GM13976 (cell line): ENCODE results near the gene ERC2.

ENCODE experiments used
- DNase-seq: peaks from one replicate; pipeline ENCODE4 v3.0.0; 2012; ENCODE audit warnings: low spot score
- in situ Hi-C: fragments of 300-500 bp; cut with MboI; formaldehyde crosslinking; loops from one replicate; pipeline ENCODE4 v1.12.0; 2022; ENCODE audit warnings: low sequenced_read_pairs, mixed read lengths, inconsistent platforms; ENCODE audit not compliant: unreplicated experiment
- TF ChIP-seq, protein P1 (sequence below): IDR thresholded peaks from 2 replicates; pipeline ENCODE4 v1.5.1; 2012; ENCODE audit warnings: borderline replicate concordance, mild to moderate bottlenecking; ENCODE audit not compliant: insufficient read depth; ENCODE audit errors: extremely low read depth, missing control alignments, control extremely low read depth

ERC2 gene

DNA sequence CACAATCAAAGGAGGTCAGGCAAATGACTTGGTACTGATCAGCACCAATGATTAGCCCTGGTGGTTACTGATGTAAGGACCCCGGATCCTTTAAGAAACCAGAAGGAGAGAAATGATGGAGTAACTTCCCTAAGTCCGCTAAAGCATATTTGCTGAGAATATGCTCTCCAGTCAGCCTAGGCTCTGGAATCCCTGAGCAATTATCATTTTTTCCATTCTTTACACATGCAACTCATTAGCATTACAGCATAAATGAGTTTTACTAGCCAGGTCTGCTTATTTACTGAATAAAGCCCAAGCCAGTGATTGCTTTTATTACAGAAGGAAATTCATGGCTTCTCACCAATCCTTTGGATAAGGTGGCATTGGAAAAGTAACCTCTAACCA, 842.0 kb downstream of the ERC2 start:
- DNase-seq: no peak
- TF ChIP-seq, protein P1, sequence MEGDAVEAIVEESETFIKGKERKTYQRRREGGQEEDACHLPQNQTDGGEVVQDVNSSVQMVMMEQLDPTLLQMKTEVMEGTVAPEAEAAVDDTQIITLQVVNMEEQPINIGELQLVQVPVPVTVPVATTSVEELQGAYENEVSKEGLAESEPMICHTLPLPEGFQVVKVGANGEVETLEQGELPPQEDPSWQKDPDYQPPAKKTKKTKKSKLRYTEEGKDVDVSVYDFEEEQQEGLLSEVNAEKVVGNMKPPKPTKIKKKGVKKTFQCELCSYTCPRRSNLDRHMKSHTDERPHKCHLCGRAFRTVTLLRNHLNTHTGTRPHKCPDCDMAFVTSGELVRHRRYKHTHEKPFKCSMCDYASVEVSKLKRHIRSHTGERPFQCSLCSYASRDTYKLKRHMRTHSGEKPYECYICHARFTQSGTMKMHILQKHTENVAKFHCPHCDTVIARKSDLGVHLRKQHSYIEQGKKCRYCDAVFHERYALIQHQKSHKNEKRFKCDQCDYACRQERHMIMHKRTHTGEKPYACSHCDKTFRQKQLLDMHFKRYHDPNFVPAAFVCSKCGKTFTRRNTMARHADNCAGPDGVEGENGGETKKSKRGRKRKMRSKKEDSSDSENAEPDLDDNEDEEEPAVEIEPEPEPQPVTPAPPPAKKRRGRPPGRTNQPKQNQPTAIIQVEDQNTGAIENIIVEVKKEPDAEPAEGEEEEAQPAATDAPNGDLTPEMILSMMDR: no peak
- in situ Hi-C loops: no loop called here

DNA sequence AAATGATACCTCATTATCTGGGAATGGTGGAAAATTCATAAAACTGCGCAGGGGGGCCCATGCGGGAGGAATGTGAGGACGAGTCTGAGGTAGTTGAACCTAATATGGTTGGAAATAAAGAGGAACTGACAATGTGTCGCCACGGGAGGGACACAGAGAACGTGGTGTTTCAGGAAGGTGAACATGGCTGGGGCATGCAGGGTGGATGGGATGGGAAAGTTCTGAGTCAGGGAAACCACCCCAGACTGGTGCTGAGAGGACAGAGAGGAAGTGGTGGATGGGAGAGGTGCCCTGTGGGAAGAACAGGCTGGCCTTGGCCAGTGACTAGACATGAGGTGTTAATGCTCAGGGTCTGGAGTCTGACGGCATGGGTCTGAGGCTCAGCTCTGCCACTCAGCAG, 844.0 kb downstream of the ERC2 start:
- in situ Hi-C loops: no loop called here
- TF ChIP-seq, protein P1: no peak
- no peak for DNase-seq

DNA sequence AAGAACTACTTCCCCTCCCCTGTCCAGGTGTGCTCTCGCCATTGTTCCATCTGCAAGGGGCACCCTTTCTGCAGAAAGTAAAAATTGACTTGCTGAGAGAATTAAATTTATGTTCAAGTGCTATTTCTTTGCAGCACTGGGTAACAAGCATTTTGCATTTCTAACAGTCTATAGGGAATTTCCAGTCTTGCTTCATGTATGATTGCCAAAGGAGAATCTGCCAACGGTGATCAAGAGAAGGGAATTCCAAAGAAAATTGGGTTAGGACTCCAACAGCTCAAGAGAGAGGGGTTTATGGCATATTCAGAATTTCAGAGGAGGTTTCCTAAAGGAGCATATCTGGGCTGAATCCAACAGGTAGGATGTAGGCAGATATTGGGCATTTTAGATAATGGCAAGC, 844.5 kb downstream of the ERC2 start:
- TF ChIP-seq, protein P1: no peak
- in situ Hi-C loops: no loop called here
- DNase-seq: no peak

DNA sequence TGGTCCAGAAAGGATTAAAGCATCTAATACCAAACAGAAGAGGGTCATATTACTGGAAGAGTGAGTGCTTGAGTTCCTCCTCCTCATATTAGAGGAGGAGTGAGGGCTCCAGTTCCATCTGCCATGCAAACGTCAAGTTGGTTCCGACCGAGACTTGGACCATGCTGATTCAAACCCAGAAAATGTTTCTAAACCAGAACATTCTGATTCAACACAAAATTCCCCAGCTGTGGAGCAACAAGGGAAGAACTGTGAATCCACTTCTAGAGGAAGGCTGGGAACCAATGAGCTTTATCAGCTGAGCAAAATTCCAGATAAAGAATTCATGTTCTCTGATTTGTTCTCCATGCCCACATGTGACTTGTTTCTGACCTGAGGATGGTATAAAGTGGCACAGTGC, 845.5 kb downstream of the ERC2 start:
- in situ Hi-C loops: no loop called here
- TF ChIP-seq, protein P1: no peak
- DNase-seq: no peak

DNA sequence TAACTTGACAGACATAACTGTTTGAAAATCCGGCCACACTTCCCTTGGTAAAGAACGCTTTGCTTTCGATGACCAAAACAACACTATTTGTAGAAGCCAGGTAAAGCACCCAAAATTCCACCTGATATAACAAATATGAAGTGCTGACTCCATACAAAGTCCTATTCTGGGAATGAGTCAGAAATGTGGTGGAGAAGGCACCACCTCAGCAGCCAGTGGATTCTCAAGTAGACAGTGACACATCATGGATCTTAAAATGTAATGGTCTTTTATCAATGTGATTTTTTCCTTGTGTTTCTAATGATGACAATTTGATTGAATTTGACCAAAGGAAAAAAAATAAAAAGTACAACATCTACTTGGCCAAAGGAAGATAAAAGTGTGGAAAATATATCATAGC, 846.2 kb downstream of the ERC2 start:
- in situ Hi-C loops: no loop called here
- no peak for DNase-seq
- TF ChIP-seq, protein P1: no peak

DNA sequence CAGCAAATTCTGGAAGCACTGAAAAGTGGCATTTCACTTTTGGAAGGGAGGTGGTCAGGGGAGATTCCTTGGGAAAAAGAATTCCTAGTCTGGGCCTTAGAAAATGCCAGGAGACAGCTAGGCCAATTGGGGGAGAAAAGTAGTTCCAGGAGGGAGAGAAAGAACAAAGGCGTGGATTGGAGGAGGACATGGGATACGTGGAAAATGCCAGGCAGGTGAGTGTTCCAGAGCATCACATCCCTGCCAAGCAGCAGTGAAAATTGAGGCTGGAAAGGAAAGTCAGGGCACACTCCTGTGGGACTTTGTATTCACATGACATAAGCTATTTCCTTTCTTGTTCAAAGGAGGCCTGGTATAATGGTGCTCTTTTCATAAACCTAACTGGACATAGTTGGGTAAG, 846.6 kb downstream of the ERC2 start:
- in situ Hi-C loops: no loop called here
- TF ChIP-seq, protein P1: no peak
- DNase-seq: no peak

DNA sequence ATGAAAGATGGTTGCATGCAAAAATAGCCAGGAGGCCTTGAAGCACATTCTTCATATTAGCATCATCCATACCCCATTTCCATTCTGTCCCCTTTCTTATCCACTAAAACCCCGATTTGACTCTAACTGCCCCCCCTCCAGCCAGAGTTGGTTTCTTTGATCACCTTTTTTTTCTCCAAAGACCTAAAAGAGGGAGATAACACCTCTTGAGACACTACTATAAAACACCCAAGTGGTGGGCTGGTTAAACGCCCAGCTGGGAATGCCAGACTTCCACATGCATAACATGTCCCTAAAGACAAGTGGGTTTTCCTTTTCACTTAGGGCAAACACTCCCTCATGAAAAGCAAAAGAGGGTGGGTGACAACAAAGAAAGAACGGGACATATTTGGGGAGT, 847.2 kb downstream of the ERC2 start:
- TF ChIP-seq, protein P1: no peak
- DNase-seq: no peak
- in situ Hi-C loops: no loop called here
